GM12801 (cell line): Measurements from ENCODE around the gene CDH4.

ENCODE experiments used
- TF ChIP-seq, protein P1 (sequence below): IDR thresholded peaks from one replicate; pipeline ENCODE4 v1.5.1; 2011; ENCODE audit warnings: control low read depth; ENCODE audit not compliant: insufficient read length; ENCODE audit errors: extremely low read depth

Gene CDH4

DNA sequence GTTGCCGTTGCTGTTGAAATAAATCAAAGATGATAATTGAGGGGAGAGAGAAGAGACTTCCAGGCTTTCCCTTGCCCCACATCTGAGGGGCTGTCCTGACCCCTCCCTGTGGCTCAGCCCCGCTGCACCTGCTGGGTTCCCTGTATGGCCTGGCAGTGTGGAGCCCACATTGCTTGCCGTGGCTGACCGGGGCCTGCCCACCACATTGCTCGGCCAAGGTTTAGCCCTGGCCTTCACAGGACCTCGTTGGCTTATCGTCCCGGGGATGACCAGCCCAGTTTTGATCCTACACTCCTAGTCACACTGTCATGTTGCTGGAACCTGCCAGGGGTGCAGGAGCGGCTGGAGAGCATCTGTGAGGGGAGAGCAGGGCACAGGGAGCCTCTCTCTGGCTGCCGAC lies 102.4 kb downstream of the CDH4 start:
- TF ChIP-seq, protein P1, sequence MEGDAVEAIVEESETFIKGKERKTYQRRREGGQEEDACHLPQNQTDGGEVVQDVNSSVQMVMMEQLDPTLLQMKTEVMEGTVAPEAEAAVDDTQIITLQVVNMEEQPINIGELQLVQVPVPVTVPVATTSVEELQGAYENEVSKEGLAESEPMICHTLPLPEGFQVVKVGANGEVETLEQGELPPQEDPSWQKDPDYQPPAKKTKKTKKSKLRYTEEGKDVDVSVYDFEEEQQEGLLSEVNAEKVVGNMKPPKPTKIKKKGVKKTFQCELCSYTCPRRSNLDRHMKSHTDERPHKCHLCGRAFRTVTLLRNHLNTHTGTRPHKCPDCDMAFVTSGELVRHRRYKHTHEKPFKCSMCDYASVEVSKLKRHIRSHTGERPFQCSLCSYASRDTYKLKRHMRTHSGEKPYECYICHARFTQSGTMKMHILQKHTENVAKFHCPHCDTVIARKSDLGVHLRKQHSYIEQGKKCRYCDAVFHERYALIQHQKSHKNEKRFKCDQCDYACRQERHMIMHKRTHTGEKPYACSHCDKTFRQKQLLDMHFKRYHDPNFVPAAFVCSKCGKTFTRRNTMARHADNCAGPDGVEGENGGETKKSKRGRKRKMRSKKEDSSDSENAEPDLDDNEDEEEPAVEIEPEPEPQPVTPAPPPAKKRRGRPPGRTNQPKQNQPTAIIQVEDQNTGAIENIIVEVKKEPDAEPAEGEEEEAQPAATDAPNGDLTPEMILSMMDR, result no peak

DNA sequence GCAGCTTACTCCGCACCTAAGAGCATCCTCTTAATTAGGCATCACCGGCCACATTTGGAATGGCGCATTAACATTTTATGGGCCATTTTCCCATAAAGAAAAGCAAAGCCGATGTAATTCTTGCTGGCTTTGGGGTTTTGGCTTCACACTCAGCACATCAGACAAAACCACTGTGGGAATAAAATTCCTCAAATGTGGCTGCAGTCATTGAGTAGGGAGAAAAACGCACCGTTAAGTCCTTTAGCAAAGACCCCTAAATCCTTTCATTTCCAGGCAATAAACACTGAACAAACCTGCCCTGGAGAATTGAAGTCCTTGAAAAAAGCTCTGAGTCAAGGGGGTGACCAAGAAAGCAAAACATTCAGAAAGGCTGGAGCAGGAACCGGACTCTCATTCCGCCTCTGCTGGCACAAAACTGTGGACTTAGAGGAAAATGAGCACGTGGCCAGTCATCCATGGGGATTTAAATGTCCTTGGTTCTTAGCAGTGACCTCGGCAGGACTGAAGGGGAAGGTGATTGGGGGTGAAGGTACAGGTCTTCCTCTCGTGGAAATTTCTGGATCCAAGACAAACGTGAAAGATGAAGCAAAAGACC lies 102.9 kb downstream of the CDH4 start:
- TF ChIP-seq, protein P1, result no peak

DNA sequence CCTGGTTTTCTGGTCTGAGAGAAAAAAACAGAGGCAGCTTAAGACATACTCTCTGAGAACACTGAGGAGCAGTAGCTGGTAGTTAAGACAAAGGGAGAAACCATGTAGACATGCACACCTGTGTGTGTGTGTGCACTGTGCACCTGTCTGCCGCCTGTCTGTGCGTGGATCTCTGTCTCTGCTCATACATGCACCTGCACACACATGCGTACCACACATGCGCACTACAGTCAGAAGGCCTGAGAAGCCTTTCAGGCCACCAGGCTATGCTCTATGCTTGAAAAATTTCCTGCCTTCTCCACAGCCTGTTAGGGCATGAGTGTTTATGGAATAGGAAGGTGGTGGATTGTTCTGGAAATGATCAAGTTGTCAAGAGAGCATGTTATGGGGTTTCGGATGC lies 103.5 kb downstream of the CDH4 start:
- TF ChIP-seq, protein P1, result no peak

DNA sequence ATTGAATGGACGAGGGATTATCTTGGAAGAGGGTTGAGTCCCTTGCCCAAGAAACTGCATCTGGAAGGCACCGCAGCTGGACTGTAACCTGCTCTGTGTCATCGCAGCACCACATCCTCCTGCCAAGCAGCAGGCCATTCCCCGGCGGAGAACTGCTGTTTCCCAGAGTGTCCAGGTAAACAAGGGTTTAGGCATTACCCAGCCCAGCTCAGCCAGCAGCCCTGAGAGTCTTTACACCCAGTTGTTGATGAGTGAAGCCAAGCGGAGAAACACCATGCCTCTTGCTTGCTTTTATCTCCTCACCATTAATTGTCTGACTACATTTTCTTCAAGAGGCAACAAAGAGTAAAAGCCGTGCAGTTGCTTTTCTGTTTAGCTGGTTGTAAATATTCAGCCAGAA lies 104.1 kb downstream of the CDH4 start:
- TF ChIP-seq, protein P1, result no peak

DNA sequence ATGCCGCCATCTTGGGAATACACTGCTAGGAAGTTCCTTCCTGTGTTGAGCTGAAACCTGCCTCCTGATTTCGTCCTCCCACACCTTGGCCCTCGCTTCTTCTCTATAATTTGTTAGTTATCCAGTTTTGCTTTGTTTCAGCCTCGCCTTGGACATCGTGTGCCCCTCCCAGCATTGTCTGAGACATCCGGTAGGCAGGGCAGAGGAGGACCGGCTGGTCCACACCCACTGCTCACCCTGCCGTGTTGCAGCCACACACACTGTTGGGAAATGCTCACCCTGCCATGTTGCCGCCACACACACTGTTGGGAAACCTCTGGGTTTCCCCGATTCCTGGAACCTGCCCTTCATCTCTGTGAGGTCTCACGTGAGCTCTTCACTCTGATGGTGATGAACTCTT lies 105.1 kb downstream of the CDH4 start:
- TF ChIP-seq, protein P1, result no peak

DNA sequence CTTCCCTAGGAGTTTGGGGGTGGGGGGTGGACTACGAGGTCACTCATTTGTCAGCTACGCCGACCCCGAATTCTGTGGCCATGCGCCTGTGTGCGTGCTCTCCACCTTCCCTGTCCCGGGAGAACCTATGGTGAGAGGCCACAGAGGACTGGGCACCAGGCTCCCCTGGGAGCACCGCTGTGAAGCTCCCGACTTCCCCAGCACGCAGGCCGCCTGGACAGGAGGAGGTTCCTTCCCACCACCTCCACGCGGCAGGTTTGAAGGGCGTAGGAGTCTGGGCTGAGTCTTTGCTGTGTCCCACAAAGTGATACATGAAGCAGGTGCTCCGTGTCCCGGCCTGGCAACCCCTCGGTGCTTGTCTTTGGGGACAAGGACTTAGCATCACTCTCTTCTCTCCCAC lies 107.2 kb downstream of the CDH4 start:
- TF ChIP-seq, protein P1, result no peak

DNA sequence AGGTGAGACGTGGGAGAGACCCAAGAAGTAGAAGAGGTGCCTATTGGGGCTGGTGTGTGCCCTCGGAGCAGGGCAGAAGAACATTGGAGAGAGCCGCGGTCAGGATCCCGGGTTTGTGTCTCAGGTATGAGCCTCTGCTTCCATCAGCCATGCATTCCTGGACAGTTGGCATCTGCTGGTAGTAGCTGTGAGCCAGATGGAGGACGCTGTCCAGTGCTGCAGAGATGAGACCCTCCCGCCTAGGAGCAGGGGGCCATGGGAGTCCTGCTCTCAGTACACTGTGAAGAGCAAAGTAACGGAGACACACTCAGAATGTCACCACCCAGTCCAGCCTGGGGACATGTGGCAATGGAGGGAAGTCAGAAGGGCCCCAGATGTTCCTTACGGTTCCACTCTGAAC lies 108.2 kb downstream of the CDH4 start:
- TF ChIP-seq, protein P1, result no peak

DNA sequence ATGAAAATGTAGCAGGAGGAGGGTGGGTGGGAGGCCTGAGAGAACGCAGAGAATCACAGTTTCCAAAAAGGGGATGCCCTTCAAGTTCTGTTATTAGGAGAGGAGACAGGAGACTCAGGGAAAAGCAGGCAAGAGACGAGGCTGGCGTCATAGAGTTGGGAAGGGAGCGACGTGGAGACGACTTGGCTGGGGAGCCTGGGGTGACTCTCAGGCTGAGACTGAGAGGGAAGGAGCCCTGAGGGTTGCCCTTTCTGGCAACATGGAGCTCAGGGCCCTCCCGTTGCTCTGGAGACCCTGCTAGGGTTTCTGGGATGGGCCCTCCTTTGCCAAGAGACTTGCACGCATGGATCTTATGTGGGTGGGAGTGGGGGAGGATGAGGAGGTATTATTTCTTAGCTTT lies 108.9 kb downstream of the CDH4 start:
- TF ChIP-seq, protein P1, result no peak
